Stimulated activated CD8-positive, alpha-beta memory T cell treated with anti-CD3 and anti-CD28 coated beads, Interleukin-4, amount 100 ng/mL, for 48 hours (primary cell): ENCODE measurements around the gene CRABP2.
A peak's percentile ranks its signal among the peaks of the same experiment; 100 is the strongest.

ENCODE experiments used
- DNase-seq: peaks from one replicate; pipeline ENCODE4 v3.0.0-alpha.2; 2020

The CRABP2 gene

DNA sequence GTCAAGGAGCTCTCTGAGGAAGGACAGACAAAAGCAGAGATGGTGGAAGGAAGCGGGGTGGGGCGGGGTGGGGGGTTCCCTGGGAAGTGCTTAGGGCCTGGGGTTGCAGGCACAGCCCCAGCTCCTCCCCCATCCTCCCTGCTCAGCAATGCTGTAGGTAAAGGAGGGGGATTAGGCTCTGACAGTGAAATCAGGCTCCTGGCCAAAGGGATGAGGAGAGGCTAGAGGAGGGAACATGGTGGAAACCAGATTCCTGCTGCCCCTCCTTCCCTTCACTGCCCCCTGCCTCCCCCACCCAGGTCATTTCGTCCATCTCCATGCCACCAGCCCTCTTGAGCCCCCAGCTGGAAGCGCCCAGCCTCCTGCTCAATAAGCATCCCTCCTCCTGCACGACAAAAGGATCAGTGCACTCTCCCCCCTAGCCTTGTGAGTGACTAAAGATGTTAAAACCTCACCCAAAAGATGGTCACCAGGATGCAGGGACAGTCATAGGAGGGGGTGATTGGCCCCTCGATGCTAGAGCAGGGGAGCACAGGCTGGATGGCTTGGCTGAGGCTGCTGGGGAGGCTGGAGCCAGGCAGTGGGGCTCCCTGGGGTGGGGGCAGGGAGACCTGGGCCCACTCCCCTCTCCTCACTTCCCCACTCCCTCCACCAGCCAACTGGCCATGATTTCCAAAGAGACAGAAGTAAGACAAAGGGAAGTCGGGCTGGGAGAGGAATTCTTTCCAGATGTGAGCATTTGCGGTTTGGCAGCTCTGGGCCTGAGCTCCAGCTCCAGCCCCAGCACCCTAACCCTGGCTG is 2.2 kb upstream of the CRABP2 start:
- DNase-seq: no peak

DNA sequence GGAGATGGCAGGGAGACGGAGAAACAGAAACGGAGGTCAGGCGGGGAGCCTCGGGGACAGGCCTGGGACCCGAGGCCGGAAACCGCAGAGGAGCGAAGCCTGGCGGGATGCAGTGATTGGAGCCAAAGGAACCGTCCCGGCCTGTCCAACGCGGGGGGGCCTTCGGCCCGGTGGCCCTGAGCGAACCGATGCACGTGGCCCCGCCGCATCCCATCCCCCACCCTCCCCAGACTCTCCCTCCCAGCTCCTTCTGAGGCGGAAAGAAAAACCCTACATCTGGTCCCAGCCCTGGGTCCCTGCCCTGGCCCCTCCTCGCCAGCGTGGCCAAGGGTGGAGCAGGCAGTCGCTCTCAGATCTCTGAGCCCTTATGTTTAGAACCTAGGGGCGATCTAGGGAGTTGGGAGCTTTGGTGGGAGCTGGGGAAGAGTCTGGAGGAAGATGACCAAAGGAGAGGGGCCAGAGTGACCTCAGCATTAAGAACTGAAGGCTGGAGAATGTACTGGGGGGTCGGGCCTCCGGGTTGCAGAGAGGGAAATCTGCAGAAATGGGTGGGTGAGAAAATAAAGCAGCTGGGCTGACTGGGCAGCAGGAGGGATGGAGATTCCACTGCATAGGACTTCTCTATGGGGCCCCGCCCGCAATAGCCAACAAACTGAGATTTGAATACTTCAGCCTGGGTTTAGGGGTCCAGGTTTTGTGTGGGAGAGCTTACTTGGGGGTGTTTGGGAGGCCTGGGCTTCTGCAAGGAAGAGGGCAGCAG is 1.5 kb upstream of the CRABP2 start:
- no peak for DNase-seq

GRCh38 chr1:156705918-156706656 is 704 bp upstream of the CRABP2 start:
- peak; percentile 89 for DNase-seq

- DNase-seq: peak; percentile 72
These were observed 458 bp downstream of the CRABP2 start for GRCh38 chr1:156704930-156705320.

- DNase-seq: no peak
These were observed 1.1 kb downstream of the CRABP2 start for GRCh38 chr1:156704166-156704711.

DNA sequence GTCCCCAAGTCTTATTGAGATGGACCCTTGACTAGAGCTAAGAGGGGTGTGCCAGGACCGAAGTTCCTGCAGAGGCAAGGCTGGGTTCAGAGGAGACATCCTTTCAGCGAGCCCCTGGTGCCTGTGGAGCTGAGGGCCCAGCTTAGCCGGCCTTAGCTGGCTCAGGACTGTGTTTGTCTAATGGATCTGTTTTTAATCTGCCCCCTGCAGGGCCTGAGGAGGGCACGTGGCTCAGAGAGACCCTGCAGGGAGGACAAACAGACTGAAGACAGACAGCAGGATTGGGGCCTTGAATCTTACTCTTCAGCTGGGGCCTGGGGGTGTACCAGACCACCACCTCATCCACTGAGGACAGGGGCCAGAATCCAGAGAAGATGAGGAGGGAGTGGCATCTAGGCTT is 1.6 kb downstream of the CRABP2 start:
- DNase-seq: no peak

GRCh38 chr1:156703336-156703735 is 2.0 kb downstream of the CRABP2 start:
- no peak for DNase-seq

DNA sequence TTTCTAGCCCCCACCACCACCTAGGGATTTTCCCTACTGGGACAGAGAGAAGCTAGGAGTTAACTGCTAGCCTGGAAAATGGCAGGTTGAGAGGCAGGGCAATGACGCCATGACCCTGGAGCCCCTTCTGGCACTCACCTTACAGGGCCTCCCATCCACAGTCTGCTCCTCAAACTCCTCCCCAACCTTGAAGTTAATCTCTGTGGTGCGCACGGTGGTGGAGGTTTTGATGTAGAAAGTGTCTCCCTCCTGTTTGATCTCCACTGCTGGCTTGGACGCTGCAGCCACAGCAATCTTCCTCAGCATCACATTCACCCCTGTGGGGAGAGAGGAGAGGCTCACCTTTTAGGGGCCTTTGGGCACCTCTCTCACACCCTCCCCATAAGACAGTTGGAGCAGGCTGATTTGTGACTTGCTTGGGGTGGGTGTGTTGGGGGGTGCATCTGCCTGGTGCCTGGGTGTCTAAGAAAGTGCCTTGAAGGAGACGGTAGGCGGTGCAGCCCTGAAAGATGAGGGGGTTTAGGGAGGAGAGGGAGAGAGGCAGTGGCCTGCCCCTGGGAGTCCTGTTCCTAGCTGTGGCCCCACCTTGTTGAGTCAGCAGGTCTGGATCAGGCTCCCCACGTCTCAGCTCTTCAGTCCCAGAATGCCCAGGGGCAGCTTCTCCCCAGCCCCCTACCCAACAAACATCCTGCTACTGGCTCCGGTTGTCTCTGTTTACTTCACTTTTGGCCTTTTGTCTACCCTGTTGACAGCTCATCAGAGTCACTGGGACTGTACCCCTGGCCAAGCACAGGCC is 4.4 kb downstream of the CRABP2 start:
- no peak for DNase-seq

GRCh38 chr1:156698995-156699394 is 6.4 kb downstream of the CRABP2 start:
- no peak for DNase-seq

- DNase-seq: no peak
These were observed 7.9 kb downstream of the CRABP2 start for GRCh38 chr1:156697481-156697880.

- no peak for DNase-seq
These were observed 8.6 kb downstream of the CRABP2 start for GRCh38 chr1:156696755-156697154.

DNA sequence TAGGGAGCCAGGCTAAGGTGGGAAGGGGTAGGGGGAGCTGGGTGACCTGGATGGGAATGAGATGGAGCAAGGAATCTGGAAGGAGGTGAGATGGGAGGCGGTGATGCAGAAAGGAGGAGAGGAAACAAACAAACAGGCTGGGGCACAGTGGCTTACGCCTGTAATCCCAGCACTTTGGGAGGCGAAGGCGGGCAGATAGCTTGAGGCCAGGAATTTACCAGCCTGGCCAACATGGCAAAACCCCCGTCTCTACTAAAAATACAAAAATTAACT is 10.8 kb downstream of the CRABP2 start:
- DNase-seq: no peak

DNA sequence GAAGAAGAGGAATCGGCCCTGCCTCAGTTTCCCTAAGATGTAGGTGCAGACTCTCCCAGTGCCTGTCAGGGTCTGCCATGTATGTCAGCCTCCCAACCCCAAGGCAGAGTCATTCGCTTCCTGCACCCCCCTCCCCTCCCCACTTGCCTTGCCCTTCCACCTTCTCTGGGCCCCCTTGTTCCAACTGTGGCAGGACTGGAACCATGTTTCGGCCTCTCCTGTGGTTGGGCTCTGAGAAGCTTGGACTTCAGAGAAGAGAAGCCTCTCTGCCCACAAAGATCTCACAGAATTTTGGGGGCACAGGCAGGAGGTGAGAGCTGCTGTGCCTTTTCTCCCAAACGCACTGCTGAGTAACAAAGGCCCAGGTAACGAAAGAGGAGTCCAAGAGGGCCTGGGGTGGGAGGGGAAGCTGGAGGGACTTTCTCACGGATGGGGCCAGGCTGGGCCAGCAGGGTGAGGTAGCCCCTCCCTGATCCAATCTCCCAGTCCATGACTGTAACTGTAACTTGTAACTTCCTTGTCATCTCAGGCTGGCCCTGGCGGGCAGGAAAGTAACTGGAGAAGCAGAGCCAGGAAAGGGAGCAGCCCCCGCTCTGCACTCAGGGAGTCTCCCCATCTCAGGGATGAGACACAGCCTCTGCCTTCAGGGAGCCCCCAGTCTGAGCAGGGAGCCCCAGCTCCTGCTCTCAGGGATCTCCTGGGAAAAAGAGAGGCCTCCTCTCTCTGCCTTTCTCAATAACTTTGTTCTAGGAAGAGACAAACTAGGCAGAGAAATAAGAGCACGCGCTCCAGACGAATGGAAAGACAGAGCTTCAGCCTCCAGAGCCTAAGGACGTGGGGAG is 11.3 kb downstream of the CRABP2 start:
- no peak for DNase-seq

GRCh38 chr1:156692925-156693847 is 12.2 kb downstream of the CRABP2 start:
- no peak for DNase-seq

DNA sequence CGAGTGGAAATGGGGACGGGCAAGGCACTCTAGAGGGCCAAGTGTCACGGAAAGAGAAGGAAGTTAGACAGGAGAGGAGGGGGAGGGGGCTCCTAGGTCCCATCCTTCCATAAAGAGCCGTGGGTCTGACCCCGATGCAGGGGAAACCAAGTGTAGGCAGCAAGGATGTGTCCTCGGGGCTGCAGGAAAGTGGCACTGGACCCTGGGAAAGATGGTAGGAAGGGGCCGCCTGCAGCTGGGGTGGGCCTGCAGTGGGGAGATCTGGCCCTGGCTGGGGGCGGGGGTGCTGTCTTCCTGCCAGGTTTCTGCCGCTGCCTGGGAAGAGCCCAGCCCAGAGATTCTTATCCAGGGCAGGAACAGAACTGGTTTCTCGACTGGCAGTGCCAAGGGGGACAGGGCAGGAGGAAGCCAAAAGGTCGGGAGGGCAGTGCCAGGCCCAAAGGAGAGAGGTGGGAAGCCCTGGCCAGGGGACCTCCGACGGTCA is 12.9 kb downstream of the CRABP2 start:
- no peak for DNase-seq

GRCh38 chr1:156691665-156692440 is 13.5 kb downstream of the CRABP2 start:
- DNase-seq: no peak

GRCh38 chr1:156691191-156691590 is 14.2 kb downstream of the CRABP2 start:
- DNase-seq: no peak

DNA sequence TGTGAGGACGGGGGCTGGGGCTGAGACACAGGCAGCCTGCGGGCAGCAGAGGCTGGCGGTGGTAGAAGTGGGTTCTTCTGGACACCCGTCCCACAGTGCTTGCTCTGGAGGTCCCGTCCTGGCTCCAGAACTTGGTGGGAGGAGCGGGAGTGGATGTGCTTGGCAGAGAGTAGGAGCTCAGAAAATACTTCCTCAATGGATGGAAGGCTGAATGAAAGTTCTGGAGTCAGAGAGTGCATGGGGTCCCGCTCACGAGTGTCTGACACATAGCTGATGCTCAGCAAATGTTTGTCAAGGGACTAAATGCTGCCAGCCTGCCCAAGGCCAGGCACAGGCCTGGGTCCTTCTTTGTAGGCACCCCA is 14.7 kb downstream of the CRABP2 start:
- no peak for DNase-seq

DNA sequence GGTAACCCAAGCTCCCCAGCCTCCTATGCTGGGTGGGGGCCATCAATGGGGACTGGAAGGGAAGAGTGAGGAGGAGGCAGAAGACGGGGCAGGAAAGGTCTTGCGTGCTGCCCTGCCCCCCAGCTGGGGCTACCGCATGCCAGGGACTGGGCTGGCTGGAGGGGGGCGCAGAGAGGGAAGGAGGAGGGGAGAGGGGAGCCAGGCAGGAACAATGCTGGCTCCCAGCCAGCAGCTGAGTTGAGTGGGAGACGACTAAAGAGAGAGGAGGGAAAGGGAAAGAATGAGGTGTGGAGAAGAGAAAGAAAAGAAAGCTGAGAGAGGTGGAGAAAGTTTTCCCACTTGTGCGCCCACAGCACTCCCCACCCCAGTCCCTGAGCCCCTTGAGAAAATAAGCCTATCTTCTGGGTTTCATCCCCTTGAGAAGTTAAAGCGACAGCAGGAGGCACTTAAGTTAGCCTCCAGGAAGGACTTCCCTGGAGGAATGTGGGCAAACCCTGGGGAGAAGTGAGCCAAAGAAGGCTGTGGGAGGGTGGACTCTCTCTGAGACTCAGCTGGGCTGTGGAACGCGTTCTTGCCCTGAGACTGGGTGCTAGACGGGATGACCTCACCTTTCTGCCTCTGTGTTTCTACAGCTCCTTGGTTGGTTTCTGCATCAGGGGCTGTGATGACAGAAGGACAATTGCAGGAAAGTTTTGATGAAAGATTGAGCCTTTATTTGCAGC is 15.3 kb downstream of the CRABP2 start:
- DNase-seq: no peak
